Urinary bladder (tissue), 4 donors: Measurements from ENCODE around the gene PEPD. TPM values are rescaled to one million over a fixed set of nuclear protein-coding genes. Genes with fewer than 3 reads are reported as not detected.

Experiments
- DNase-seq: peaks from one replicate; pipeline ENCODE4 v3.0.0-alpha.2; 2015; ENCODE audit errors: extremely low spot score
- H3K27ac ChIP-seq: one replicate; pipeline ENCODE4 v1.5.1; 2013; ENCODE audit warnings: low read depth, mild to moderate bottlenecking, moderate library complexity
- H3K36me3 ChIP-seq: one replicate; pipeline ENCODE4 v1.6.1; 2013; ENCODE audit warnings: mild to moderate bottlenecking, moderate library complexity; ENCODE audit not compliant: insufficient read depth
- H3K4me1 ChIP-seq: one replicate; pipeline ENCODE4 v1.6.1; 2013; ENCODE audit warnings: mild to moderate bottlenecking, moderate library complexity; ENCODE audit not compliant: insufficient read depth
- H3K4me3 ChIP-seq: one replicate; pipeline ENCODE4 v1.5.1; 2013; ENCODE audit warnings: low read depth, low read length
- WGBS: extraction: QIAGEN DNeasy Blood & Tissue Kit; methylation state at CpG from one replicate; pipeline ENCODE4 v1.1.7; 2013; 5-methylcytosine and 5-hydroxymethylcytosine counted together
- polyA plus RNA-seq: library from polyadenylated mRNA; stranded (reverse); fragments of 200-250 nt; gene quantifications from one replicate; pipeline ENCODE4 v1.2.3, GENCODE V29; 2013
- total RNA-seq: library from RNA; depleted of rRNA; stranded (reverse); fragments of >200 nt; gene quantifications from one replicate; pipeline ENCODE4 v1.2.3, GENCODE V29; 2014
- donor health status: healthy with polysubstance abuse.
- donor health status: healthy.

PEPD gene
- total and polyA plus RNA-seq, 2 donors = 24.2 to 85.0 TPM

DNA sequence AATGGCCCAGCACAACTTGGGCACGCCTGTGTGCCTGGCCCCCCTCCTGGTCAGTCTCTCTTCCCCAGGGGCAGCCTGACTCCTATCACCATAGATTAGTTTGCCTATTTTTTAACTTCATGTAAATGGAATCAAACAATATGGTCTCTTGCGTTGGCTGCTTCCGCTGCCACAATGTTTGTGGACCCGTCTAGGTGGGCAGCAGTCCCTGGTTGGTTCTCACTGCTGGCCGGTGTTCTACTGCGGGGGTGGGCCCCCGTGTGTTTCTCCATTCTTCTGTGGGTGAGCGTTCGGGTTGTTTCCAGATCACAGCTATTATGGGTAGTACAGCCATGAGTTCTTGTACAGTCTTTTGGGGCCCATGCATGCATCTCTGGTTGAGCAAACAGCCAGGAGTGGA, 100.8 kb downstream of the PEPD start:
- no peak overlapping the region for H3K4me3 ChIP-seq
- H3K27ac ChIP-seq = no peak overlapping the region
- peaks cover 2% of the 10 kb centered on the region for H3K4me1 ChIP-seq
- WGBS = 94% methylated on average over 9 of the region's 9 CpGs
- H3K36me3 ChIP-seq = no peaks in the 10 kb centered on the region
- no peak for DNase-seq

GRCh38 chr19:33419788-33420130, 101.8 kb downstream of the PEPD start:
- 51% methylated on average over 6 of the region's 6 CpGs for WGBS
- H3K4me1 ChIP-seq = peaks cover 2% of the 10 kb centered on the region

GRCh38 chr19:33418871-33419787, 102.5 kb downstream of the PEPD start:
- DNase-seq = no peak
- no peak overlapping the region for H3K27ac ChIP-seq
- WGBS = 88% methylated on average over 20 of the region's 20 CpGs
- H3K4me3 ChIP-seq = no peak overlapping the region
- H3K4me1 ChIP-seq = peaks cover 2% of the 10 kb centered on the region
- H3K36me3 ChIP-seq = no peaks in the 10 kb centered on the region

More at GRCh38 chr19:33419788-33420130, 101.8 kb downstream of the PEPD start:
- Histone ChIP-seq H3K36me3 (no peaks in the 10 kb centered on the region), H3K4me3 (no peak overlapping the region), H3K27ac (no peak overlapping the region)
- no peak for DNase-seq

DNA sequence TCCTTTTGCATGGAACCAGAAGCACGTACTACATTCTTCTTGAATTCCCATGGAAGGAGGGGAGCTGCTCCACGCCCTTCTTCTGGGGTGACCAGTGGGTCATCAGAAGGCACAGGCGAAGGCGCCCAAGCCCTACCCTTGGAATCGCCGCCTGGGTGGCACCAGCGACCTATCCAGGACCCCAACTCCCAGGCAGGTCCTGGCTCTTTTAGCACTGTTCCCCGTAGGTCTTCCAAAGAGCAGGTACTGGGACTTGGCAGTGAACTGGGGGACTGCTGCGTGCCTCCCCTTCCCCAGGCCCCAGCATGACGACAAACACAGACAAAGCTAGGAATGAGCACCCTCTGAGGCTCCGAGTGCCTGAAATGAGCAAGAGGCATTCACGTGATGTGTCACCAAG, 103.1 kb downstream of the PEPD start:
- no peak for DNase-seq
- 93% methylated on average over 12 of the region's 12 CpGs for WGBS
- no peak overlapping the region for H3K4me3 ChIP-seq
- H3K36me3 ChIP-seq = no peaks in the 10 kb centered on the region
- peaks cover 2% of the 10 kb centered on the region for H3K4me1 ChIP-seq
- H3K27ac ChIP-seq = no peak overlapping the region

- Histone ChIP-seq H3K27ac (no peak overlapping the region), H3K36me3 (no peaks in the 10 kb centered on the region), H3K4me1 (peaks cover 2% of the 10 kb centered on the region), H3K4me3 (no peak overlapping the region)
- DNase-seq = no peak
- 92% methylated on average over 14 of the region's 14 CpGs for WGBS
Observed at GRCh38 chr19:33417751-33418150, 103.8 kb downstream of the PEPD start.

- 23% methylated on average over 27 of the region's 27 CpGs for WGBS
- H3K4me3 ChIP-seq = no peak overlapping the region
- DNase-seq = no peak
- H3K36me3 ChIP-seq = no peaks in the 10 kb centered on the region
- no peak overlapping the region for H3K27ac ChIP-seq
- H3K4me1 ChIP-seq = peaks cover 2% of the 10 kb centered on the region
Observed at GRCh38 chr19:33416307-33417215, 105.0 kb downstream of the PEPD start.

DNA sequence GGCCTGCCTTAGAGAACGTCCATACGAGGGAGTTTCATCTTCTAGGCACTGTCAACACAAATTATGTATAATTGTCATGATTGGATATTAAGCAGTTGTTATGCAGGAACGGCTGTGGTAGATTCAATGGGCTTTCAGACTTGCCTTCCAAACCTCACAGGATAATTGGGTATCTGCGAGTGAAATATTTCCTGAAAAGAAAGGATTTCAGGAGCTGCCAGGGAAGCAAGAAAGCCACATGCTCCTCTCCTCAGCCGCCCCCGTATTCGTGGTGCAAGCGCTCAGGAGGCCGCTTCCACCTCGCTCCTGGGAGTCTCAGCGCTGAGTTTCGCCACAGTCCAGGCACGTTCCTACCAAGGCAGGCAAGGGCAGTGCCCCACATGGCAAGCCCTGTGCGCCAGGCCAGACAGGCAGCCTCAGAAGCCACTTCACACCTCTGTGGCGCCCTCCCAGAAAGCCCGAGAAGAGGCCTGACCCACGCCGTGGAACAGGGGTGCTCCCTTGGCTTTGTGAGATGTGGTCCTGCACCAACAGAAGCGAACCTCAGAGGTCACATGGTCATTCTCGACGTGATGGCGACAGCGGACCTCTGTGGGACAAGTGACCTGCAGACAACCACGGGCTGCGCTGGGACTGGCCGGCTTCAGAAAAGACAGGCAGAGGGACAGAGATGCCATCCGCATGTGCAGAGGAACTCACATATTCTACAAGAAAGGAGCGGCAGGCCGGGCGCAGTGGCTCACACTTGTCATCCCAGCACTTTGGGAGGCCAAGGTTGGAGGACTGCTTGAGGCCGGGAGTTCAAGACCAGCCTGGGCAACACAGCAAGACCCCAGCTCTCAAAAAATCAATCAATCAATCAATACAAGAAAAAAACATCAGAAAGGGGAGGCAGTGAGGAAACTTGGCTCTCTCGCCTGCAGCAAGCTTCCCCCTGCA, 106.7 kb downstream of the PEPD start:
- no peak overlapping the region for H3K4me3 ChIP-seq
- H3K4me1 ChIP-seq = peaks cover 2% of the 10 kb centered on the region
- DNase-seq = no peak
- H3K36me3 ChIP-seq = no peaks in the 10 kb centered on the region
- H3K27ac ChIP-seq = no peak overlapping the region
- 92% methylated on average over 32 of the region's 32 CpGs for WGBS

- H3K27ac ChIP-seq = no peak overlapping the region
- no peak overlapping the region for H3K4me3 ChIP-seq
- DNase-seq = no peak
- WGBS = 89% methylated on average over 25 of the region's 25 CpGs
- peaks cover 2% of the 10 kb centered on the region for H3K4me1 ChIP-seq
- H3K36me3 ChIP-seq = no peaks in the 10 kb centered on the region
Observed at GRCh38 chr19:33413868-33414666, 107.5 kb downstream of the PEPD start.

DNA sequence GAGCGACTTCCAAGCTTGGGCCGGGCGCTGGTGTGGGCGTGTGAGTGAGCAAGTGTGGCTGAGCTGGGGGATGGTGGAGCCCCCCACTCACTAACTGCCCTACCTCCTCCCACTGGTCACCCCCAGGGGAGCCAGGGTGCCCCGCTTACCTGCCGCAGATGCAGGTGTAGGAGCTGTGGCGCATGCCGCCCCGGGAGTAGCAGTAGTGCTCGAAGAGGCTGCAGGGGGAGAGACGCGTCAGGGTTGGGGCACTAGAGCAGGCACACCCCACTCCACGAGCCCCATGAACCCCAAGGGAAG, 108.2 kb downstream of the PEPD start:
- no peak for DNase-seq
- H3K36me3 ChIP-seq = no peaks in the 10 kb centered on the region
- H3K27ac ChIP-seq = no peak overlapping the region
- no peak overlapping the region for H3K4me3 ChIP-seq
- H3K4me1 ChIP-seq = peaks cover 2% of the 10 kb centered on the region
- 95% methylated on average over 13 of the region's 13 CpGs for WGBS

DNA sequence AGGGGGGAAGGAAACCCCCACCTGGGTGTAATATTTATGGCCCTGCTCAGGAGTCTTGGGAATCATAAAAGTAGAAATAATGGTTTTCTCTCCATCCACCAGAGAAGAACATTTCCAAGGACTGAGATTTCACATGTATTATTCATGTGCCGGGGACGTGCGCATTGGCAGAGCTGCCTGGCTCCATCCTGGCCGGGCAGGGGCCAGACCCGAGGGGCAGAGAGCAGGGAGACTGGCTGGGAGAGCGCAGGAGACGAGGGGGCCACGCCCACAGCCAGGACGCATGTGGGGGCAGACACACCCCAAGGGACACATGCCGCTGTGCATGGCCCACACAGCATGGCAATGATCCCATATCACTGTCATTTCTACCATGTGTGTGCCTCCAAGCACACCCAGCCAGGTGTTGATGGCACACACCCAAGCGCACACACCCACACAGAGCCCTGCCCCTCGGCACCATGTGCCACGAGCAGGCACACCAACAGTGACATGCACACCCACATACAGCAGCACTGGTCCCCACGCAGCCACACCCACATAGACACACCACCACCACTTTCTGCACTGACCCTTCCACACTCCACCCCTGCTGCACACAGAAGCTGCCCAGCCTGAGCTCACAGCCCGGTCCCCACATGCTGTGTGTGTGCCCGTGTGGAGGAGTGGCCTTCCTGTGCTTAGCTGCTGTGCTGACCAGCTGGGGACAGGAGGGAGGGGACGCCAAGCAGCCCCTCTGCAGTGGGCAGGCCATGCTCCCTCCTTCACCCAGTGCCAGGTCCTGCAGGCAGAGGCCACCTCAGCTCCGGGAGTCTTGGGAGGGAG, 108.8 kb downstream of the PEPD start:
- Histone ChIP-seq H3K4me3 (no peak overlapping the region), H3K36me3 (no peaks in the 10 kb centered on the region), H3K4me1 (peaks cover 2% of the 10 kb centered on the region), H3K27ac (no peak overlapping the region)
- DNase-seq = no peak
- WGBS = 88% methylated on average over 18 of the region's 18 CpGs

DNA sequence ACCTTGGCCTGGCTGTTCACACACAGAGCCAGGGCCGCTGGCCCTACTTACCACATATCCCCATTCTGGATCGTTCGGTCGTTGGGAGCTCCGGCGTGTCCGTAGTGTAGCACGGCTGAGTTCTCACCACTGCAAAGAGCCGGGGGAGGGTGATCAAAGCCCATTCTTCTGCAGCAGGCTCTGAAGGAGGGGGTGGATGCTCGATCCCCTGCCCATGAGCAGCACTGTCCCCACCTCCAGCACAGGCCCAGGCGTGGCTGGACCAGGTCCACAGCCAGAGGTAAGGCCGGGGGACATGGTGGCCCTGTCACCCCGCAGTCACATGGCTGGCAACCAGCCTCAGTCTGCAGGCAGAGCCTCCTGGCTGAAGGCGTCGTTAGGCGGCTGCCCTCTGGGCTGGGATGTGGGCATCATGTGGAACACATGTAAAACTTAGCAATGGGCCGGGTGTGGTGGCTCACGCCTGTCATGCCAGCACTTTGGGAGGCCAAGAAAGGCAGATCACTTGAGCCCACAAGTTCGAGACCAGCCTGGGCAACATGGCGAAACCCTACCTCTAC, 109.9 kb downstream of the PEPD start:
- Histone ChIP-seq H3K27ac (no peak overlapping the region), H3K4me1 (peaks cover under 1% of the 10 kb centered on the region), H3K4me3 (no peak overlapping the region), H3K36me3 (no peaks in the 10 kb centered on the region)
- no peak for DNase-seq
- WGBS = 93% methylated on average over 20 of the region's 20 CpGs

DNA sequence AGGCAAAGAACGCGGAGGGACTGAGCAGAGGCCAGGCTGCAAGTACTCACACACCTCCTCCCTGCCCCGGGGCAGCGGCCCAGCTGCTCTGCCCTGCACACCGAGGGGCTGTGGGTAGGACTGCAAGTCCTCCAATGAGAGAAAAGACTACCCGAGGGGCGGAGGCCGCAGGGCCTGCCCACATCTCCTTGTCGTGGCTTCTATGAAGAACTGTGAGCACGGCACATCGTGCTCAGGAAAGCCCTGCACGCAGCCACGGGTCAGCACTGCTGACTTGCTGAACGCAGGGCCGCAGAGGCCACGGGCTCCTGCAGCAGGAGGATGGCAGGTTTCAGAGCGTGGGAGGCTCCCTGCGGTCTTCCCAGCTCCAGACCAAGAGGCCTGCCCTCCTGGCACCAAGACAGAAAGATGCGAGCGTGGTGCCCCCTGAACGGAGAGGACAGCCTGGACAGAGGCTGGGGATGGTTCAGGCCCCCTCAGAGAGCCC, 110.6 kb downstream of the PEPD start:
- DNase-seq = no peak
- 85% methylated on average over 21 of the region's 21 CpGs for WGBS
- no peaks in the 10 kb centered on the region for H3K4me1 ChIP-seq
- H3K4me3 ChIP-seq = no peak overlapping the region
- H3K27ac ChIP-seq = no peak overlapping the region
- no peaks in the 10 kb centered on the region for H3K36me3 ChIP-seq
